GM18498 (cell line): Measurements from ENCODE around the gene TEX38.
"Not testable (repeated sequence)": the region's sequence is repeated elsewhere in the genome, so short reads cannot be mapped to it uniquely, and the experiment has no call there.

ENCODE experiments used
- ATAC-seq: cut with Tn5 transposase; IDR thresholded peaks from one replicate; pipeline ENCODE4 v1.9.1; 2021; ENCODE audit warnings: mild to moderate bottlenecking, moderate library complexity; ENCODE audit not compliant: unreplicated experiment

TEX38 gene

GRCh38 chr1:46687093-46687659 lies 15.5 kb downstream of the TEX38 start:
- no peak for ATAC-seq

- ATAC-seq = no peak
Observed at GRCh38 chr1:46687921-46688509, 16.4 kb downstream of the TEX38 start.

- ATAC-seq = no peak
Observed at GRCh38 chr1:46689356-46689755, 17.7 kb downstream of the TEX38 start.

- no peak for ATAC-seq
Observed at GRCh38 chr1:46689897-46690296, 18.2 kb downstream of the TEX38 start.

- no peak for ATAC-seq
Observed at GRCh38 chr1:46690931-46691421, 19.3 kb downstream of the TEX38 start.

- ATAC-seq = no peak
Observed at GRCh38 chr1:46691997-46692790, 20.5 kb downstream of the TEX38 start.

- no peak for ATAC-seq
Observed at GRCh38 chr1:46692811-46693770, 21.4 kb downstream of the TEX38 start.

- ATAC-seq = not testable (repeated sequence)
Observed at GRCh38 chr1:46694676-46695075, 23.0 kb downstream of the TEX38 start.

- no peak for ATAC-seq
Observed at GRCh38 chr1:46697053-46697452, 25.4 kb downstream of the TEX38 start.

GRCh38 chr1:46699666-46700065 lies 28.0 kb downstream of the TEX38 start:
- no peak for ATAC-seq

GRCh38 chr1:46703927-46704641 lies 32.4 kb downstream of the TEX38 start:
- no peak for ATAC-seq

GRCh38 chr1:46705408-46705807 lies 33.8 kb downstream of the TEX38 start:
- ATAC-seq = no peak

GRCh38 chr1:46708121-46708520 lies 36.5 kb downstream of the TEX38 start:
- ATAC-seq = no peak

- no peak for ATAC-seq
Observed at GRCh38 chr1:46714976-46715375, 43.3 kb downstream of the TEX38 start.

- no peak for ATAC-seq
Observed at GRCh38 chr1:46717654-46718053, 46.0 kb downstream of the TEX38 start.

GRCh38 chr1:46718340-46718726 lies 46.7 kb downstream of the TEX38 start:
- ATAC-seq = no peak

GRCh38 chr1:46718727-46719622 lies 47.3 kb downstream of the TEX38 start, which contains the start of gene EFCAB14:
TSS of gene EFCAB14 (minus strand) at chr1:46719114. CDS start at chr1:46718087, 1,027 bp downstream.
- peak; percentile 98 for ATAC-seq

GRCh38 chr1:46719689-46720088 lies 48.0 kb downstream of the TEX38 start:
- ATAC-seq = no peak

- ATAC-seq = not testable (repeated sequence)
Observed at GRCh38 chr1:46720319-46720718, 48.7 kb downstream of the TEX38 start.
